Subcutaneous abdominal adipose tissue (tissue), 5 donors: ENCODE measurements around the gene SMARCA5.
"Not testable (repeated sequence)": the region's sequence is repeated elsewhere in the genome, so short reads cannot be mapped to it uniquely, and the experiment has no call there.

Experiments
- H3K27ac ChIP-seq: one replicate; pipeline ENCODE4 v1.7.0; 2013; ENCODE audit warnings: low read depth, mild to moderate bottlenecking, inconsistent platforms, low read length, moderate library complexity
- H3K27me3 ChIP-seq, 5 donors: one replicate each; pipeline ENCODE4 v1.7.0; 2013; ENCODE audit warnings: low read length in 5 of 5, inconsistent platforms in 1 of 5; ENCODE audit not compliant: control insufficient read depth in 5 of 5, insufficient read depth in 4 of 5
- H3K36me3 ChIP-seq, 5 donors: one replicate each; pipeline ENCODE4 v1.7.0; 2013; ENCODE audit warnings: low read length in 5 of 5; ENCODE audit not compliant: control insufficient read depth in 5 of 5, insufficient read depth in 5 of 5
- H3K4me1 ChIP-seq, 5 donors: one replicate each; pipeline ENCODE4 v1.7.0; 2013; ENCODE audit warnings: low read length in 5 of 5, mild to moderate bottlenecking in 3 of 5, moderate library complexity in 1 of 5; ENCODE audit not compliant: control insufficient read depth in 5 of 5, insufficient read depth in 5 of 5
- H3K4me3 ChIP-seq, 5 donors: one replicate each; pipeline ENCODE4 v1.7.0; 2013; ENCODE audit warnings: low read length in 5 of 5, low read depth in 1 of 5
- H3K9ac ChIP-seq, 5 donors: one replicate each; pipeline ENCODE4 v1.7.0; 2013; ENCODE audit warnings: low read length in 5 of 5, mild to moderate bottlenecking in 4 of 5, moderate library complexity in 3 of 5
- H3K9me3 ChIP-seq, 5 donors: one replicate each; pipeline ENCODE4 v1.7.0; 2013; ENCODE audit warnings: low read length in 5 of 5; ENCODE audit not compliant: control insufficient read depth in 5 of 5
- donor health status: healthy.
- donor health status: healthy.
- donor health status: healthy.
- donor health status: healthy.
- donor health status: healthy.

SMARCA5 gene

GRCh38 chr4:143506031-143506430, 7.5 kb upstream of the SMARCA5 start:
- H3K27ac ChIP-seq = no peak overlapping the region
- H3K9me3 ChIP-seq = no peaks in the 10 kb centered on the region
- H3K36me3 ChIP-seq = no peaks in the 10 kb centered on the region
- no peak overlapping the region for H3K4me3 ChIP-seq
- no peaks in the 10 kb centered on the region for H3K4me1 ChIP-seq
- H3K27me3 ChIP-seq = no peaks in the 10 kb centered on the region
- no peak overlapping the region for H3K9ac ChIP-seq

DNA sequence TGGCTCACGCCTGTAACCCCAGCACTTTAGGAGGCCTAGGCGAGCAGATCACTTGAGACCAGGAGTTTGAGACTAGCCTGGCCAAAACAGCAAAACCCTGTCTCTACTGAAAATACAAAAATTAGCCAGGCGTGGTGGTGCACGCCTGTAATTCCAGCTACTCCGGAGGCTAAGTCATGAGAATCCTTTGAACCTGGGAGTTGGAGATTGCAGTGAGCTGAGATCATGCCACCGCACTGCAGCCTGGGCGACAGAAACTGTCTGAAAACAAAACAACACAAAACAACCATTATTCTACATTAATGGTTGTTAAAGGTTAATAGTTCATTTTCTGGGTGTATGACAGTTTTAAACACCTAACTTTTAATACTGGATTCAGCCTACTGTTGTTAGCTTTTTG, 1.6 kb upstream of the SMARCA5 start:
- Histone ChIP-seq H3K9ac (no peak overlapping the region), H3K9me3 (no peaks in the 10 kb centered on the region), H3K27me3 (no peaks in the 10 kb centered on the region), H3K27ac (no peak overlapping the region), H3K4me3 (no peak overlapping the region), H3K4me1 (peaks cover 0 to 31% (median 28%) of the 10 kb centered on the region in 5 donors), H3K36me3 (no peaks in the 10 kb centered on the region)

DNA sequence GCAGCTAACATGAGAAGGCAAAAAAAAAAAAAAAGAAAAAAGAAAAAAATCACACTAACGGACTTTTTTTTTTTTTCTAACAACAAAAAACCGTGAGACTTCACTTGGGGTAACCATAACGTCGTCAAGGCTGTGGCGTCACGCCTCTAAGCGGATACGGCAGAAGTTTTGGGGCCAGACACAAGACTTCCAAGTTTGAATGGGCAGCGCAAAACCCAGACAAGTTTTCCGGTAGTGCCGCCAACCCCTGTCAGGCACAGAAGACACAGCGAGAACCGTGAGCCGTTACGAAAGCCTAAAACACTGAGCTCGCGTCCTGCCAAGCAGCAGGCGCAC, 556 bp upstream of the SMARCA5 start:
- H3K4me1 ChIP-seq = peaks cover 0 to 34% (median 33%) of the 10 kb centered on the region in 5 donors
- H3K4me3 ChIP-seq = peak overlapping the region; percentile 67 to 96 (median 83)
- peak overlapping the region; percentile 44 to 95 (median 82) for H3K9ac ChIP-seq
- H3K36me3 ChIP-seq = peaks cover 4 to 7% (median 6%) of the 10 kb centered on the region in 5 donors
- H3K27ac ChIP-seq = peak overlapping the region; percentile 87
- no peaks in the 10 kb centered on the region for H3K27me3 ChIP-seq
- H3K9me3 ChIP-seq = no peaks in the 10 kb centered on the region

DNA sequence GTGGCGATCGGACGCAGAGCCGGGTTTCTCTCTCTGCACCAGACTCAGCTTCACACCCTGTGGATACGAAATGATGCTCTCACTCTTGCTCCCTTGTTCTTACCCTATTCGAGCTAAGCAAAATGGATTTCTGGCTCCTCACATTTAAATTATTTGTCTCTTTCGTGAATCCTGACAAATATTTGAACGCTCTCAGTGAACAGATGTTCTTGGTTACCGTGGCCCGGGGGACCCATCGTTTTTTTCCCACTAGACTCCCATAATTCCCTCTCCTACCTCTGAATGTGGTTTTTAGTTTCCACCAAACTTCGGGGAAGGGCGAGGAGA, 630 bp downstream of the SMARCA5 start:
- peak overlapping the region; percentile 69 to 95 (median 84) for H3K9ac ChIP-seq
- peak overlapping the region; percentile 67 to 96 (median 83) for H3K4me3 ChIP-seq
- no peaks in the 10 kb centered on the region for H3K9me3 ChIP-seq
- H3K27me3 ChIP-seq = no peaks in the 10 kb centered on the region
- peak overlapping the region; percentile 87 for H3K27ac ChIP-seq
- peaks cover 0 to 34% (median 33%) of the 10 kb centered on the region in 5 donors for H3K4me1 ChIP-seq
- peaks cover 5 to 16% (median 10%) of the 10 kb centered on the region in 5 donors for H3K36me3 ChIP-seq

GRCh38 chr4:143514497-143514896, 995 bp downstream of the SMARCA5 start:
- Histone ChIP-seq H3K27me3 (no peaks in the 10 kb centered on the region), H3K27ac (peak overlapping the region; percentile 87), H3K36me3 (peaks cover 8 to 19% (median 12%) of the 10 kb centered on the region in 5 donors), H3K4me1 (peaks cover 0 to 34% (median 33%) of the 10 kb centered on the region in 5 donors), H3K9me3 (no peaks in the 10 kb centered on the region), H3K4me3 (peak overlapping the region; percentile 67 to 96 (median 83)), H3K9ac (peak overlapping the region; percentile 69 to 95 (median 84))

- H3K36me3 ChIP-seq = peaks cover 10 to 23% (median 14%) of the 10 kb centered on the region in 5 donors
- H3K27me3 ChIP-seq = no peaks in the 10 kb centered on the region
- peak overlapping the region; percentile 67 to 96 (median 83) for H3K4me3 ChIP-seq
- no peaks in the 10 kb centered on the region for H3K9me3 ChIP-seq
- H3K9ac ChIP-seq = peak overlapping the region; percentile 69 to 95 (median 84)
- H3K27ac ChIP-seq = peak overlapping the region; percentile 87
- H3K4me1 ChIP-seq = peaks cover 0 to 34% (median 33%) of the 10 kb centered on the region in 5 donors
Observed at GRCh38 chr4:143514901-143515300, 1.4 kb downstream of the SMARCA5 start.

DNA sequence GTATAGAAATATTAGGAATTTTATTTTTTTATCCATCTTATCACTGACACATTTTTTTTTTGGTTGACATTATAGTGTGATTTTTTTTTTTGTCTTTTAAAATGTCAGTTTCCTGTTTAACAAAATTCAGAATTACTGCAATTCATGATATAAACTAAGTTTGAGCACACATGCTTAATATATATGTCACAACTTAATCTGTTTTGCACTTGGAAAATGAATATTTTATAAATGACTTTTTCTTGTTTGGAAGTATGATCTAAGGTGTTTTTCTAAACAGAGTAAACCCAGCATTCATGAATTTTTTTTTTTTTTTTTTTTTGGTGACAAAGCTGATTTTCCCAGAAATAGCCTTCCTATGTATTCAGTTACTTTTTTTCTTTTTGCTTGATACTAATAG, 2.4 kb downstream of the SMARCA5 start:
- peaks cover 0 to 38% (median 34%) of the 10 kb centered on the region in 5 donors for H3K4me1 ChIP-seq
- peaks cover 10 to 23% (median 17%) of the 10 kb centered on the region in 5 donors for H3K36me3 ChIP-seq
- no peaks in the 10 kb centered on the region for H3K27me3 ChIP-seq
- H3K9me3 ChIP-seq = no peaks in the 10 kb centered on the region
- H3K4me3 ChIP-seq = peak overlapping the region in 3 of 5 donors; percentile 23 to 96 (median 83)
- H3K9ac ChIP-seq = peak overlapping the region in 2 of 5 donors; percentile 24 to 30
- peak overlapping the region; percentile 87 for H3K27ac ChIP-seq

- Histone ChIP-seq H3K27ac (no peak overlapping the region), H3K4me1 (peaks cover 0 to 35% (median 31%) of the 10 kb centered on the region in 5 donors), H3K9ac (peak overlapping the region in 1 of 5 donors; percentile 20), H3K36me3 (peaks cover 18 to 33% (median 30%) of the 10 kb centered on the region in 5 donors), H3K4me3 (no peak overlapping the region), H3K27me3 (no peaks in the 10 kb centered on the region), H3K9me3 (no peaks in the 10 kb centered on the region)
Observed at GRCh38 chr4:143517764-143518163, 4.3 kb downstream of the SMARCA5 start.

- no peak overlapping the region for H3K4me3 ChIP-seq
- no peaks in the 10 kb centered on the region for H3K27me3 ChIP-seq
- no peak overlapping the region for H3K27ac ChIP-seq
- H3K9ac ChIP-seq = no peak overlapping the region
- H3K36me3 ChIP-seq = peaks cover 40 to 63% (median 49%) of the 10 kb centered on the region in 5 donors
- H3K9me3 ChIP-seq = no peaks in the 10 kb centered on the region
- H3K4me1 ChIP-seq = peaks cover 0 to 6% (median 0%) of the 10 kb centered on the region in 5 donors
Observed at GRCh38 chr4:143524211-143524610, 10.7 kb downstream of the SMARCA5 start.

DNA sequence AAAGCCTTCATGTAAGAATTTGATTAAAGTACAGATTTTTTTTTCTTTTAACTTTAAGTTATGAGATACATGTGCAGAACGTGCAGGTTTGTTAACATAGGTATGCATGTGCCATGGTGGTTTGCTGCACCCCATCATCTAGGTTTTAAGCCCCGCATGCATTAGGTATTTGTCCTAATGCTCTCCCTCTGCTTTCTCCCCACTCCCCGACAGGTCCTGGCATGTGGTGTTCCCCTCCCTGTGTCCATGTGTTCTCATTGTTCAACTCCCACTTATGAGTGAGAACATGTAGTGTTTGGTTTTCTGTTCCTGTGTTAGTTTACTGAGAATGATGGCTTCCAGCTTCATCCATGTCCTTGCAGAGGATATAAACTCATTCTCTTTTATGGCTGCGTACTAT, 14.5 kb downstream of the SMARCA5 start:
- H3K4me1 ChIP-seq, H3K9me3 ChIP-seq, H3K27me3 ChIP-seq, H3K27ac ChIP-seq, H3K9ac ChIP-seq, H3K4me3 ChIP-seq: not testable (repeated sequence)
- H3K36me3 ChIP-seq = peaks cover 50 to 72% (median 61%) of the 10 kb centered on the region in 5 donors
